EL (cell line): Measurements from ENCODE around the gene ANTXR1.

Experiments used
- DNase-seq: peaks from one replicate; pipeline ENCODE4 v3.0.0-alpha.2; 2016

ANTXR1 gene

DNA sequence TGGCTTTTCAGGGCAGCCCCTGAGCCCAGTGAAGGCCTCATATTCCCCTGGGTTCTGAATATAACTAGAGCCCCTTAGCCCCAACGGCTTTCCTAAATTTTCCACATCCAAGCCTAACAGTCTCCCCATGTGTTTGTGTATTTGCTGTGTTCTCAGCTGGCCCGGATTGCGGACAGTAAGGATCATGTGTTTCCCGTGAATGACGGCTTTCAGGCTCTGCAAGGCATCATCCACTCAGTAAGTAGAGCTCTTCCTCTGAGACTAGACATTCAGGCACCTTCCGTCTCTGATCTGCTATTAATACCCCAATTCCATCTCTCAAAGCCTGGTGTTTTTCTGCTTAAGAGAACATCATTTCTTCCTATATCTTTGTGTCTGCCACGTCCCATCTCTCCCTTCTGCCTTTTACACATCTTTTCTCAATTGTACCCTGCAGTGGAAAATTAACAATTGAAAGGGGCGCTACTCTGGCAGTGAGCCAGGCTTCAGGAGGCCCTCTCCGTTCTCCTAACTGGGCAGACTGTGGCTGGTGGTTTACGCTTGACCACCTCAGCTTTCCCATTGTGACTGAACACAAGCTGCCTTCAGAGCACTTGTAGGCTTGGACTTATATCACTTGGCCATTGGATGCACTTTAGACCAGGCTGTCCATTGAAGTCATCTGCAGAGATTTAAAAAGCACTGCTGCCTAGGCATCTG lies 64.4 kb downstream of the ANTXR1 start:
- DNase-seq = no peak

DNA sequence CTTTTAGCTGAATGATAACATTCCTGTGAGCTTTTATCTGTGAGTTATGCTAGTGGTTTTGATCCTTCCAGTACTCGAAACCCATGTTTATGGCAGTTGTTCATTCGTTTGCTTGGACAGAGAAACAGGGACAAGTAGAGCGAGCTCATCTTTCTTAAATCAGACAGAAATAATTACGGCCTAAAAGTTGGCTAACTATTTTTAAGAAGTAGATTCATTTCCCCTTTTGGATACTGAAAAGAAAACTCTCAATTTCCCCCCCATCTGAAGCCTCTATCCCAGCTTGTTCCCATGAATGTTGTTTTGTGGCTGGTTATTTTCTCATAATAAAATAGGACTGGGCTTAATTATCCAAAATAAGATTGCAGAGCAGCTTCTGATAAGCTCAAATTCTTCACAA lies 67.1 kb downstream of the ANTXR1 start:
- no peak for DNase-seq

DNA sequence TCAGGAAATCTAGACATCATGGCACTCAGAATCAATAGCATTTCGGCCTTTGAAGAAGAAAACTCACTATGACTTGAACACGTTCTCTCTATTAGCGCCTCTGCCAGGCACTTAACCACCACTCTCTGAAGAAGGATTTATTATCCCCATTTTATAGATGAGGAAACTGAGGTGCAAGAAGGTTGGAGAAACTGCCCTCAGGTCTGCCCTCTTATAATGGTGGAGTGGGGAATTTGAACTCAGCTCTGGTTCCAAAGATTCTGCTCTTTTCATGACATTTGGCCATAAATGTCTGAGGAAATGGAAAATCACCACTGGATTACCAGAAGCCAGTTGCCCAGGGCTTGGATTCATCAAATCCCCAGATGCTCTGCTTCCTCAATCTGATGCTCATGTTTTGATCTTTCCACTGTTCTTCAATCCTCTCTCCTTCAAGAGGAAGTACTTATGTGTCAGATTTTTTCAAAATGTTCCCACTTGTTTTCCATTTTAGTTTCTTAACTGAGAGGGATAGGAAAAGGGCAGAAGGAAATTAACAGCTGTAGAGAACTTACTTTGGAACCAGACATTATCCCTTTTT lies 68.1 kb downstream of the ANTXR1 start:
- no peak for DNase-seq

DNA sequence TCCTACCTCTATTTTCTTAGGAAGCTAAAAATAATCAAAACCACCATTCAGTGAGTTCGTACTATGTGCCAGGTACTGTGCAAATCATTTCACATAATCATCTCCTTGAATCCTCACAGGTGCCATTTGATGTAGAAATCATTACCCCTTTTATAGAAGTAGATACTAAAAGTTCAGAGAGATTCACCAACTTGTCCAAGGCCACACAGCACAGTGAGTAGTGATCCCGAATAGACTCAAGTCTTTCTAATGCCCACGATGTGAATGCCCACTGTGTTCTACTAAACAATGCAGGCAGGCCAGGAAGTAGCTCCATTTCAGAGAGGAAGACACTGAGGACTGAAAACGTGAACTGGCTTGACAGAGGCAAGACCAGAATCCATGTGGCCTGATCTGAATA lies 68.8 kb downstream of the ANTXR1 start:
- DNase-seq = no peak

DNA sequence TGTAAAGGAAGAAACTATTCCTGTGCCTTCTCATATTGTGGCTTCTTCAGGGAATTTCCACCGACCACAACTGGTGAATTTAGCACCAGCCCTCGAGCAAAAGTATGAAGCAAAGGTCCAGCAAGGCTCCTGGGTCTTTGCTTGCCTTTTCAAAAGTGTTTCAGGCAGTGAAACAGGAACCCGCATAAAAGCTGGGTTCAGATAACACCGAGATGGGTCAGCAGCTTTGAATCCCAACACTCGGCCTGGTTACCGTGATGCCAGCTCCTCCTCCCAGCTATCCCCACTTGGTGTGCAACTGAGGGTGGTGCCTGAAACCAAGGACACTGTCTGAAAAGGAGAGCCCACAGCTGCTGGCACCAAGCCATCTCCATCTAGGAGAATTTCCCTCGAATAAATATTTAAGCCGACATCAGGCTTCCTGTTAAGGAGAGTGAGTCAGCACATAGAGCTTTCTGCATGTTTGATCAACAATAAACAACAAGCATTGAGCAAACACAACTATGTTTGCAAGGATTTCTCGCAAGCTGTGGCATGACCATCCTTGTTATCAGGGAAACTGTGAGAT lies 69.5 kb downstream of the ANTXR1 start:
- DNase-seq = peak; percentile 76

DNA sequence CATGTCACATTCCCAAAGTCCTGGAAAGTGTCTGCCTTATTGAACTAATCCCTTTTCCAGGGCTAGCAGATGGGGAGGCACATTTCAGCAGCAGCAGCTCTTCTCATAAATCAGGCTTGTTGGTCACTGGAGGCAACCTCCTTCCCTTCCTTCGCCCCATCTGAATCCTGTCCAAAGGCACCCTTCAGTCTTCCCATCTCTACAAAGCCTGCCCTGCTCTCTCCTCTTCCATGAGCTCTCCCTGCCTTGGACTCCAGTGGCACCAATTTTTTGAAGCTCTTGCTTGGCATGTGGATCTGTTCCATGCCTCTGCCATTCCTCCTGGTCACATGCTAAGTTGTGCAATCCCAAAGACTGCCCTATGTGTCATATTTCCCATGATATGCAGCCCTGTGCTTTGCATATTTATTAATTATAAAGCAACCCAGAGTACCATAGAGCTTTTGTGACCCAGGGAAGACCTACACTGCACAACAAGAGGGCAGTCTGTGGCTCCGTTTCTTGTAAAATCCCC lies 70.3 kb downstream of the ANTXR1 start:
- peak; percentile 52 for DNase-seq

DNA sequence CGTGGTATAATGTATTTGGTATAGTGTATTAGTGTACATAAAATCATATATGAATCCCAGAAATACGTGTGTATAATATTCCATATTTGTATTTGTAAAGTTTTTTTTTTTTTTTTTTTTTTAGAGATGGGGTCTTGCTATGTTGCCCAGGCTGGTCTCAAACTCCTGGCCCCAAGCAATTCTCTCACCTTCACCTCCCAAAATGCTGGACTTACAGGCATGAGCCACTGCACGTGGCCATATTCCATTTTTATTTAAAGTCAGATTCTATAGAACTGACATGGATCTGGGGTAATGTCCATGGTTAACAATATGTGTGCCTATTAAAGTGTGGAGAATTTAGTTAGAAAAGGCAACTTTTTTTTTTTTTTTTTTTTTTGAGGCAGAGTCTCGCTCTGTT lies 71.5 kb downstream of the ANTXR1 start:
- DNase-seq = no peak

DNA sequence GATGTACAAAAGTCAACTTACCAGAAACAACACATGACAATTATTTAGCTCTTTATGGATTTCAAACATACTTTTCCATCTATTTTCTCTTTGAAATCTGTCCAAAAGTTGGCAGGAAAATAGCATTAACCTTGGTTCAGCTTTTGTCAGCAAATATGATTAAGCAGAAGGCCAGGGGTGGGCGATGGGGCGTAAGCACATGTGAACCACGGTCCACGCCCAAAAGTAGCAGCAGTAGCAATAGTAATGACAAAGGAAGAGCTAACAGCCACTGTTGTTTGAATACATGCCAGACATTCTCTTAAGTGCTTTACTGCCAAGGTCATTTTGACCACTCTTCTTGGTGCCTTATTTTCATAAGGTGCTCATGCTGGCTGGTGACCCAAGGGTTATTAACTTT lies 73.5 kb downstream of the ANTXR1 start:
- DNase-seq = peak; percentile 16

DNA sequence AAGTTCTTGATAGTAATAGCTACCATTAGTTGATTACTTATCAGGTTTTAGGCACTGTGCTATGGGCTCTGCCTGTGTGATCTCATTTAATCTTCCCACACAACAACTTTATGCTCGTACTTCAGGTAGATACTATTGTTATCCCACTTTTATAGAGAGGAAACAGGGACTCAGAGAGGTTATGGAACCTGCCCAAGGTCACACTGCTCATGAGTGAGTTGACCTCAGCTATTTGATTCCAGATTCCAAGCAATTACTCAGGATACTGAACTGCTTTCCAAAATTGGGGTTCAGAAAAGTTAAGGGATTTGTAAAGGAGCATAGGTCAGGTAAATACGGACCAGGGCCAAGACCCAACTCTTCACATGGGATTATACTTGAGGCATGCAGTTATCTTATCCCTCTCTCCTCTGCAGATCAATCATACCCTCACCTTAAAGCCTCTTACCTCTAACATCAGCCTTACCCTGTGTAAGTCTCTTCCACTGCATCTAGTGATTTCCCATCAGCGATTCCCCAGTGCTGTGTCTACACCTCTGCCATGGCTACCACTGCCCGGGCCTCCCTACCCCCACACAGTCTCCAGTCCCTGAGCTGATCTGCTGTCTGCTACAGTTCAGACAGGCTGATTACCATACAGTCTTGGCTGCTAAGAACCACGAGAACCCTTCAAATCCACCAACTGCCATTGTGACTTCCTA lies 74.4 kb downstream of the ANTXR1 start:
- no peak for DNase-seq

DNA sequence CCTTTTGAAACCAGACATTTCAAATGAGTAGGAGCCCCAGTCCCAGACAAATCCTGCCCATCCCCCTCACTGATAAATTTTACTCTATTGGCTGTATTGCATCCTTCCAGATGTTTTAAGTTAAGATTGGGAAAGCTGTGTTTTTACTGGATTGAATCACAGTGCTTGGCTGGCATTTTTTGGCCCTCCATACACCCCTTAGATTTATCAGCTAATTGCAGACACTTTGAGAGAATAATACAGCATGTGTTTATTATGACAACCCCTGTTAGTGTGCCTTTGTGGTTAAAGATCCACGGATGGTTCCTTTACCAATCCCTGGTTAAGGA lies 74.9 kb downstream of the ANTXR1 start:
- DNase-seq = peak; percentile 13

DNA sequence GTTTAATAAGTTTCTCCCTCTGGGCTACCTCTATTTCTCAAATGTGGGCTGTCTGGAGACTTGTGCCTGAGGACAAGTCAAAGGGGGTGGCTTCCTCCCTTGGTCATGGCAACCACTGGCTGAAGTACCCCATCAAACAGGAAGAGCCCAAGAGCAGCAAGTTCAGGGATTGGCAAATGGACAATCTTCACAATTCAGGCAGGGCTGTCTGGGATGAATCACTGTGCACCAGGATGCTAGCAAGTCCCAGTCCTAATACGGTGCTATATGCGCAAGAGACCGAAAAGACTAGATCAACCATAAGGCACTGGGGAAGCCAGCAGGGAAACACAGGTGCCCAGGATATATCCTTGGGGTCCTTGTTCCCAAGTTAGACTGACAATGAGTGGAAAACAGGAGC lies 75.5 kb downstream of the ANTXR1 start:
- DNase-seq = no peak

DNA sequence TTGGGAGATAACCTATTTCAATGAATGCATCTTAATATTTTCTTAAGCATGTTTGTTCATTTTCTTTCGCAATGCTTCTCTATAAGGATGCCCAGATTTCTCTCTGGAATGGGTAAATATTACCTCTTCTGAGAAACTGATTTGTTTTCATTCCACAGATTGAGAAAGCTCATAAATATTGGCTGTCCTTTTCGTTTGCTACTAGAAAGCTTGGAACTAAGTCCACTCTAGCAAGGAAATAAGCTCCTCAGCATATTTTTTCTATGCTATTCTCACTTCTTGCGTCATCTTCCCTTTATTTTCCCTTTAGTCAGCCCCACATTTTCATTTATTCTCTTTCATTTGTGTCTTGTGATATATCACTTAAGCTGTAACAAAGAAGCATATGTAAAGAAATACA lies 76.3 kb downstream of the ANTXR1 start:
- DNase-seq = no peak

DNA sequence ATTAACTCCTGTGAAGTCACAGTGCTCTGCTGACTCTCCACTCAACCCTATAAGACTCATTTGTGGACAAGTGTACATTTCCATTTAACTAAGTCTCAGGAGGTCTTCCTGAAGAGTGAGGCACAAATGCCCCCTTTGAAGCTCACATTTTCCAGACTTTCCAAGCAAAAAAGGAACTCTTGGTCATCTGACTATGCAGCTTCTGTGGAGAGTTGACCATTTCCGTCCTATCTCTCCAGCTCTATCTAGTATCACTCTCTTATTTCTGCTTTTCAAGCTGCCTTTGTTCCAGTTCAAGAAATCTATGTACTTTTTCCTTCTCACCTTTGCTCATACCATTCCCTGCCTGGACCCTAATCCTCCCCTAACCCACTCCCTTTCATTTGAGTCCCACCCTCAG lies 77.0 kb downstream of the ANTXR1 start:
- DNase-seq = no peak

DNA sequence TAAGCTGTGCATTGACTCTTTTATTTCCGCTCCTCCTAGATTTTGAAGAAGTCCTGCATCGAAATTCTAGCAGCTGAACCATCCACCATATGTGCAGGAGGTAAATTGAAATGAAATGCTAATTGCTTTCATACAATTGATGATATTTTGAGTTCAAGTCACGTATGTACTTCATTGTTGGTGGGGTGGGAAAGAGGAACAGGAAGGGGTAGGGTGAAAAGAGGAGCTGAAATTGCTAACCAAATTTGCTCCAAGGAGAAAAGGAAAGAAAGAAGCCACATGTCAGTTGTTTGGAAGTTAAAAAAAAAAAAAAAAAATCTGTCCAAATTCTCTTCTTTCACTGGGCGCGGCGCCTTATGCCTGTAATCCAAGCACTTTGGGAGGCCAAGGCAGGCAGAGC lies 77.8 kb downstream of the ANTXR1 start:
- no peak for DNase-seq

DNA sequence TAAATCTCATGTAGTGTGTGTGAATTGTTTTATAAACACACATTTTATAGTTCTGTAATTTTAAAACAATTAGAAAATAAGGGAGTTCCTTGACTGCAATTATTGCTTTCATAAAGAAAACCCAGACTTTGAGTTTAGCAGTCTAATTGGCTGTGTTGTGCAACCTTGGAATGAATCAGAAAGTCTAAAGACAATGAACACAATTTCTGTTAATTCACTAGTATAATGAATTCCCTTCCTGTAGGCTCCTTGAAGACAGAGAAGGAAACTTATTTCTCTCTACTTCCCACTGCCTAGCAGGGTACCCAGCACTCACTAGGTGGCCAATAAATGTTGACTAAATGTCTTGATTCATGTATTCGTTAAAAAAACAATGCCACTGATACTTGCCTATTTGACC lies 79.9 kb downstream of the ANTXR1 start:
- no peak for DNase-seq

DNA sequence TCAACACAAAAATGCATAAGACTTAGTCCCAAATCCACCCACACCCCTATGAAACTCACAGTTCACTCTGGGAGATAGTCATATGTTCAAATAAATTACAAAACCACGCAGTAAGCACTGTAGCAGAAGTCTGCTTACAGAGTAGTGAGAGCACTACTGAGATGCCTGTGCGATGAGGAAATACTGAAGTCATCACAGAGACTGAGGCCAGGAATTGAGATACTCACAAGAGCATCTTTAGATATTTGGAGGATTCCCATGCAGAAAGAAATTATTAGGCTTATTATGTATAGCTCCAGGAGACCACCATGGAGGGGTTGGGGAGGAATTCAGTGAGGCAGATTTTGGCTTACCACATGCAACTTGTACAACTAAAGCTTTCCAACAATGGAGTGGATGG lies 82.3 kb downstream of the ANTXR1 start:
- DNase-seq = peak; percentile 73

DNA sequence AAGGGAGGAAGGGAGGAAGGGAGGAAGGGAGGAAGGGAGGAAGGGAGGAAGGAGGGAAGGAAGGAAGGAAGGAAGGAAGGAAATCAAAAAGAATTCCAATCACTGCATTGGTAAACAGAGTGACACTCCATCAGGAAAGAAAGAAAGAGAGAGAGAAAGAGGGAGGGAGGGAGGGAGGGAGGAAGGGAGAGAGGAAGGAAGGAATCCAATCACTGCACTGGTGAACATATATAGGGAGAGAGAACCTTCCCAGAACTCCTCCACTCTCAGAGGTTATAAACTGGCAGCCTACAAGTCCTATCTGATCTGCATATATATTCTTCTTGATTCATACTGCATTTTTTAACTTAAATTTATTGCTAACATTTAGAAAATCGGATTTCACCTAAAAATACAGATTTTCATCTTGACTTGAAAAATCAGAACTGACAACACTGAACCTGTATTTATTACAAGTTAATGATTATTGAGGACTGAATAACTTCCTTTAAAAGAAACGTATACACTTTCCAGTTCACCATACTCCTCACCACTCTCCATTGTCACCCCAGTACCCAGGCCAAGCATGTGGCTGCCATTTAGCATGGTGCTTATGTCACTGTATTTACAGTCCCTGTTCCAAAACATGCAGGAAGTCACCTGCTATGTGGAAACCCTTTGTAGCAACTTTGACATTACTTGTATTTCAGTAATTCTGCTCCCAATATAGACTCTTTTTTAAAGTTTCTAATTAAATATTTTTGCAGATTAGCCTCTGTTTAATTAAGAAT lies 83.5 kb downstream of the ANTXR1 start:
- no peak for DNase-seq

DNA sequence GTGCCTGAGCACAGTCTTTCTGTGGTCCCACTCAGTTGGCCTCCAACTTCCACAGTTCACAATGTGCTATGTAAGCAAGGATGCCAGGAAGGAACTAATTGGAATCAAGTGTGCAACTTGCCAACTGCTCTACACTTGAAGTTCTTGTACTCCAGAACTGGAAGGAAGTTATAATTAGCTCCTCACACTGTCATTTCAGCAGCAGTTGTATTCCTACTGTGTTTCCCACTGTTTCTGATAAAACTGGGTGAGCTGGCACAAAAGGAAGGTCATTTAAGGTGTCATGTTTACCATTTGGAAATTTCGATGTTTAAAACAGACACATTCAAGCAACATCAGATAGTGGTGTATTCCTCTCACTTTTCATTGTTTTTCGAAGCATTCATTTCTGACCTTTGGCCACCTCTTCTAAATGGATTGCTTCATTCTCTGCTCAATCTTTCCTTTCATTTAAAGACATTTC lies 84.2 kb downstream of the ANTXR1 start:
- no peak for DNase-seq

DNA sequence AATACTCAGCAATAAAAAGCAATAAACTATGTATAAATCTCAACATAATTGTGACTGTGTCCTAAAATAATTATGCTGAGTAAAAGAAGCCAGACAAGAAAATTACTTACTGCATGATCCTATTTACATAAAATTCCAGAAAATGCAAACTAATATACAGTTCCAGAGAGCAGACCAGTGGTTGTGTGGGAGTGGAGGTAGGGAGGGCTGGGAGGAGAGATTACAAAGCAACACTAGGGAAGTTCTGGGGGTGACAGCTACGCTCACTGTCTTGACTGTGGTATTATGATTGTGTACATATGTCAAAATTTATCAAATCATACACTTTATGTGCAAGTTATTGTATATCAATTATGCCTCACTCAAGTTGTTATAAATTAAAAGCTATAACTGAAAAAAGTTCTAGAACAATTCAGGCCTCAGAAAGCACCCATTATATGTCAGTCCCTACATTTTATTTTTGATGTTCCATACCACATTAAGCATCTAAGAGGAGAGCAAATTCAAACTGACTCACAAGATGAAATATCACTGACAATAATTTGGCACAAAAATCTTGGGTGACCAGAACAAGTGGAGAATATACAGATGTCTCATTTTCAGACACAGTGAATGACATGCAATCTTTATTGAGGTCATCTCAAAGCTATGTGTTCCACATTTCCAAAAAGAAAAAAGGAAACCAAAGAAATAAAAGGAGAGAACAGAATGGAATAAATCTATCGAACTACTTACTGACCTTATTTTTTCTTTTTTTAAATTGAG lies 85.1 kb downstream of the ANTXR1 start:
- DNase-seq = no peak

DNA sequence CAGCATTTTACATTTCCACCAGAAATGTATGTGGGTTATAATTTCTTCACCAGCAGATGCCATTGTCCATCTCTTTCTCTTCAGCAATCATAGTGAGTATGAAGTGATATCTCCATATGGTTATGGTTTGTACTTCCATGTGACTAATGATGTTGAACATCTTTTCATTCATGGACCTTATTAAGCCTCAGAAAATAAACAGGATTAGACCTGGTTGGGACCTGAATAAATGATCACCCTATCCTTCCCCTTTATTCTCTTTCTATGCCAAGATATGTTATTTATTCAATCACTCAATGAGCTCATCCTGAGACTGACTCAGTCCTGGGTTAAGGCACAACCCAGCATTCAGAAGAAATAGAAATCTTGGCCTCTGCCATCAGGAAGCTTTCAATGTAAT lies 86.6 kb downstream of the ANTXR1 start:
- peak; percentile 52 for DNase-seq

DNA sequence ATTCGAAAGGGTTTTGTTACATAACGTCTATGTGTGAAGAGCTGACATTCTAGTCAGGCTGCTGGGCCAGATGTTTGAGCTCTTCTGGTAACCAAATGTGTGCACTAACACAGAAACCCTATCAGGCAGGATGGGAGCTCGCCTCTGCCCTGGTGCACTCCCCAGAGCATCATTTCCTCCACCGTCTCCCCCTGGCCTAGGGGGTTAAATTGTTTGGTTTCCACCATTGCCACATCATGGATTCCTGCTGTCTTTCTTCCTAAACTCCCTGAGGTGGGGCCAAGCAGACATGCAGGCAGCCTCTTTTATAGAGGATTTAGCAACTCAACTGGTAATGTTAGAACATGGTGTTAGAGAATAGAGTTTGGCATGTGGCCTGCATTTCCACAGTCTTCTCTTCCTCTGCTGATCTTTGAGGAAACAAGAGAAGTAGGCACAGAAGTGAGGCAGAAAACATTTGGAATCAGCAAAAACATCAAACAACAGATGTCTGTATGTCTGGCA lies 87.3 kb downstream of the ANTXR1 start:
- no peak for DNase-seq

DNA sequence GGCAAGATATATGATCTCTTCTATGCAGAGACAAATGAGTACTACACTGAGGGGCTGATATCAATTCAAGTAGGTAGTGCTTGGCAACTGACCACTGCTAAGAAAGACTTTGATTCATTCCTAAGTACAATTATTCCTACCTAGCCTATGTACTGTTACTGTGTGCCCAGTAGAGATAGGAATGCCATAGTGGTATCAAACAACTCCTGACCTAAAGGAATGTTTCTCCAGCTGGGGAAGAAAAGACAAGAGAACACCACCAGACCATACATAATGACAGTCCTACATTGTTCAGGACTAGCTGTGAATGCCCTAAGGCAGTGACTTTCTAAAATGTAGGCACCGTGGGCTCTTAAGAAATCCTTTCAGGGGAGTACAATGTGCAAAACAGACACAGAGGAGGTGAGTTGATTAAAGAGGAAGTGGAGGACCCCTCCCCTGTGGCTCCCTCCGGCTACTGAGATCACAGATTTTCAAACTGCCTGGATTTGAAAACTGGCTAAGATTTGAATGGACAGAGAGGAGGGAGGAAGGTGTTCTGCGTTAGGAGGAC lies 89.1 kb downstream of the ANTXR1 start:
- DNase-seq = no peak
